Peyer's patch (tissue), 4 donors: ENCODE results near the gene DNAH17. TPM values are rescaled to one million over a fixed set of nuclear protein-coding genes. Genes with fewer than 3 reads are reported as not detected.

Experiments
- DNase-seq, 3 donors: peaks; one replicate each; pipeline ENCODE4 v3.0.0-alpha.2; 2017 to 2019
- H3K27ac ChIP-seq, 4 donors: fragments of 200-600 bp; sonication (generic); one replicate each; pipeline ENCODE4 v1.5.1; 2016 to 2019
- H3K27me3 ChIP-seq, 2 donors: fragments of 200-600 bp; sonication (generic); one replicate each; pipeline ENCODE4 v1.5.1; 2019
- H3K36me3 ChIP-seq, 3 donors: fragments of 200-600 bp; sonication (generic); one replicate each; pipeline ENCODE4 v1.5.1; 2016 to 2019
- H3K4me1 ChIP-seq, 4 donors: fragments of 200-600 bp; sonication (generic); one replicate each; pipeline ENCODE4 v1.5.1; 2016 to 2019
- H3K4me3 ChIP-seq, 4 donors: fragments of 200-600 bp; sonication (generic); 1 replicate in 3 of 4; 2 replicates in 1 of 4; pipeline ENCODE4 v1.5.1; 2016 to 2019; ENCODE audit warnings: mild to moderate bottlenecking in 1 of 4
- H3K9me3 ChIP-seq, 4 donors: fragments of 200-600 bp; sonication (generic); one replicate each; pipeline ENCODE4 v1.5.1; 2016 to 2019; ENCODE audit warnings: mild to moderate bottlenecking in 1 of 4
- CTCF ChIP-seq, 6 experiments: fragments of 450-650 bp in 4 of 6; fragments of 200-600 bp in 2 of 6; sonication (generic) in 1 of 6; IDR thresholded peaks; one replicate each; pipeline ENCODE4 v1.5.1; 2017 to 2019; ENCODE audit warnings: antibody characterized with exemption in 6 of 6, mild to moderate bottlenecking in 3 of 6, moderate library complexity in 1 of 6
- POLR2A ChIP-seq, 2 donors: fragments of 450-650 bp; IDR thresholded peaks; one replicate each; pipeline ENCODE4 v1.5.1; 2017; ENCODE audit warnings: antibody characterized with exemption in 2 of 2, mild to moderate bottlenecking in 2 of 2, moderate library complexity in 2 of 2
- total RNA-seq, 4 donors: library from RNA; depleted of rRNA; stranded (reverse); fragments of >200 nt; gene quantifications; one replicate each; pipeline ENCODE4 v1.1.0, GENCODE V29; 2016

Gene DNAH17
- total RNA-seq, 4 donors from 2014 or later: under 0.01 to 0.67 TPM; not detected in 2

GRCh38 chr17:78608804-78609186 lies 31.6 kb upstream of the DNAH17 start:
- H3K27me3 ChIP-seq: no peaks in the 10 kb centered on the region
- no peak overlapping the region for H3K4me3 ChIP-seq
- H3K4me1 ChIP-seq: no peaks in the 10 kb centered on the region
- no peak for TF ChIP-seq POLR2A (IDR thresholded peaks at IDR 0.05)
- no peak for TF ChIP-seq CTCF (IDR thresholded peaks at IDR 0.05)
- H3K9me3 ChIP-seq: peaks cover 0 to 7% (median 0%) of the 10 kb centered on the region in 4 donors
- no peak for DNase-seq
- no peaks in the 10 kb centered on the region for H3K36me3 ChIP-seq
- no peak overlapping the region for H3K27ac ChIP-seq

- TF ChIP-seq POLR2A (IDR thresholded peaks at IDR 0.05) (no peak), CTCF (IDR thresholded peaks at IDR 0.05) (no peak)
- H3K9me3 ChIP-seq: peaks cover 0 to 7% (median 0%) of the 10 kb centered on the region in 4 donors
- no peak for DNase-seq
- H3K4me3 ChIP-seq: no peak overlapping the region
- no peaks in the 10 kb centered on the region for H3K27me3 ChIP-seq
- no peaks in the 10 kb centered on the region for H3K4me1 ChIP-seq
- no peaks in the 10 kb centered on the region for H3K36me3 ChIP-seq
- H3K27ac ChIP-seq: no peak overlapping the region
Measured at GRCh38 chr17:78608122-78608803, 31.1 kb upstream of the DNAH17 start.

GRCh38 chr17:78607038-78607437 lies 29.8 kb upstream of the DNAH17 start:
- H3K36me3 ChIP-seq: no peaks in the 10 kb centered on the region
- TF ChIP-seq CTCF (IDR thresholded peaks at IDR 0.05): no peak
- no peak for TF ChIP-seq POLR2A (IDR thresholded peaks at IDR 0.05)
- H3K27me3 ChIP-seq: no peaks in the 10 kb centered on the region
- peaks cover 0 to 7% (median 0%) of the 10 kb centered on the region in 4 donors for H3K9me3 ChIP-seq
- no peak overlapping the region for H3K4me3 ChIP-seq
- H3K4me1 ChIP-seq: no peaks in the 10 kb centered on the region
- no peak overlapping the region for H3K27ac ChIP-seq
- no peak for DNase-seq

- Histone ChIP-seq H3K4me1 (no peaks in the 10 kb centered on the region), H3K36me3 (no peaks in the 10 kb centered on the region), H3K27ac (no peak overlapping the region), H3K4me3 (no peak overlapping the region), H3K9me3 (peaks cover 0 to 7% (median 0%) of the 10 kb centered on the region in 4 donors), H3K27me3 (no peaks in the 10 kb centered on the region)
- TF ChIP-seq CTCF (IDR thresholded peaks at IDR 0.05): no peak
- TF ChIP-seq POLR2A (IDR thresholded peaks at IDR 0.05): no peak
- no peak for DNase-seq
Measured at GRCh38 chr17:78605886-78606285, 28.7 kb upstream of the DNAH17 start.

GRCh38 chr17:78605429-78605828 lies 28.2 kb upstream of the DNAH17 start:
- TF ChIP-seq CTCF (IDR thresholded peaks at IDR 0.05) (no peak), POLR2A (IDR thresholded peaks at IDR 0.05) (no peak)
- DNase-seq: no peak
- no peaks in the 10 kb centered on the region for H3K27me3 ChIP-seq
- peaks cover 0 to 7% (median 0%) of the 10 kb centered on the region in 4 donors for H3K9me3 ChIP-seq
- H3K27ac ChIP-seq: no peak overlapping the region
- H3K36me3 ChIP-seq: no peaks in the 10 kb centered on the region
- no peak overlapping the region for H3K4me3 ChIP-seq
- no peaks in the 10 kb centered on the region for H3K4me1 ChIP-seq
